GM23338 (cell line): ENCODE data around the gene GJA1. TPM values are rescaled to one million over a fixed set of nuclear protein-coding genes. Genes with fewer than 3 reads are reported as not detected.

Experiments used
- CREB1 ChIP-seq: fragments of 250-450 bp; sonication (Bioruptor Pico); IDR thresholded peaks from 2 replicates; pipeline ENCODE4 v1.5.0; 2020; ENCODE audit warnings: low read depth, mild to moderate bottlenecking, moderate library complexity
- EZH2phosphoT487 ChIP-seq: fragments of 200-600 bp; sonication (generic); IDR thresholded peaks from one replicate; pipeline ENCODE4 v1.8.1; 2018; ENCODE audit warnings: antibody characterized with exemption; ENCODE audit not compliant: unreplicated experiment
- JUNB ChIP-seq: IDR thresholded peaks from one replicate; pipeline ENCODE4 v1.6.1; 2016; ENCODE audit warnings: antibody characterized with exemption; ENCODE audit not compliant: unreplicated experiment
- POLR2AphosphoS5 ChIP-seq: IDR thresholded peaks from 2 replicates; pipeline ENCODE4 v1.6.1; 2016; ENCODE audit warnings: antibody characterized with exemption, low read depth
- ZNF331 ChIP-seq: fragments of 250-450 bp; sonication (Bioruptor Pico); IDR thresholded peaks from 2 replicates; pipeline ENCODE4 v1.5.0; 2020; ENCODE audit warnings: low read depth, mild to moderate bottlenecking, moderate library complexity
- polyA plus RNA-seq: library from polyadenylated mRNA; unstranded; fragments of >200 nt; fragmentation: Nextera tagmentation; extraction: Ambion mirVana; gene quantifications from 2 replicates; pipeline ENCODE4 v1.2.1, GENCODE V29; 2016
- total RNA-seq: library from RNA; depleted of rRNA; stranded (reverse); fragments of >200 nt; shearing (Covaris generic); gene quantifications from 2 replicates; pipeline ENCODE4 v1.2.3, GENCODE V29; 2014
- TF ChIP-seq, protein P1 (sequence below): fragments of 250-450 bp; sonication (Bioruptor Pico); IDR thresholded peaks from 2 replicates; pipeline ENCODE4 v1.5.0; 2020; ENCODE audit warnings: mild to moderate bottlenecking, moderate library complexity
- TF ChIP-seq, protein P2 (sequence below): IDR thresholded peaks from 2 replicates; pipeline ENCODE4 v1.6.1; 2016; ENCODE audit warnings: antibody characterized with exemption
- TF ChIP-seq, protein P3 (sequence below): IDR thresholded peaks from one replicate; pipeline ENCODE4 v1.6.1; 2018; ENCODE audit warnings: antibody characterized with exemption; ENCODE audit not compliant: unreplicated experiment

Gene GJA1
- total and polyA plus RNA-seq, 2 experiments from 2014 or later = 262 to 609 TPM

DNA sequence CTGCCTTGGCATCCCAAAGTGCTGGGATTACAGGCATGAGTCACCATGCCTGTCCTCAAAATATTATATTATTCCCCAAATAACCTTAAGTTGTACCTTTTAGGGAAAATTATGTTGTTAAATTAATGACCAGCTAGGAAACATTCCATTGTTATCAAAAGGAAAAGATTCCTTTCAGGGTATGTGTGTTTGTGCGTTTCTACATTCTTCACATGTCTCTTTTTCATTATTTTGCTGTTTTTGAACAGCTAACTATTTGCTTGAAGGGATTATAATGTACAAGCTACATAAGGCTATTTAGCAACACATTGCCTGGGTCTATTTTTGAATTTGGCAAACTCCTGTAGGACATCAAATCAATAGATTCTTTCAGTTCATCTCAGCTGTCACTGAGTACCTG, 57.1 kb downstream of the GJA1 start (continued):
- TF ChIP-seq, protein P1, sequence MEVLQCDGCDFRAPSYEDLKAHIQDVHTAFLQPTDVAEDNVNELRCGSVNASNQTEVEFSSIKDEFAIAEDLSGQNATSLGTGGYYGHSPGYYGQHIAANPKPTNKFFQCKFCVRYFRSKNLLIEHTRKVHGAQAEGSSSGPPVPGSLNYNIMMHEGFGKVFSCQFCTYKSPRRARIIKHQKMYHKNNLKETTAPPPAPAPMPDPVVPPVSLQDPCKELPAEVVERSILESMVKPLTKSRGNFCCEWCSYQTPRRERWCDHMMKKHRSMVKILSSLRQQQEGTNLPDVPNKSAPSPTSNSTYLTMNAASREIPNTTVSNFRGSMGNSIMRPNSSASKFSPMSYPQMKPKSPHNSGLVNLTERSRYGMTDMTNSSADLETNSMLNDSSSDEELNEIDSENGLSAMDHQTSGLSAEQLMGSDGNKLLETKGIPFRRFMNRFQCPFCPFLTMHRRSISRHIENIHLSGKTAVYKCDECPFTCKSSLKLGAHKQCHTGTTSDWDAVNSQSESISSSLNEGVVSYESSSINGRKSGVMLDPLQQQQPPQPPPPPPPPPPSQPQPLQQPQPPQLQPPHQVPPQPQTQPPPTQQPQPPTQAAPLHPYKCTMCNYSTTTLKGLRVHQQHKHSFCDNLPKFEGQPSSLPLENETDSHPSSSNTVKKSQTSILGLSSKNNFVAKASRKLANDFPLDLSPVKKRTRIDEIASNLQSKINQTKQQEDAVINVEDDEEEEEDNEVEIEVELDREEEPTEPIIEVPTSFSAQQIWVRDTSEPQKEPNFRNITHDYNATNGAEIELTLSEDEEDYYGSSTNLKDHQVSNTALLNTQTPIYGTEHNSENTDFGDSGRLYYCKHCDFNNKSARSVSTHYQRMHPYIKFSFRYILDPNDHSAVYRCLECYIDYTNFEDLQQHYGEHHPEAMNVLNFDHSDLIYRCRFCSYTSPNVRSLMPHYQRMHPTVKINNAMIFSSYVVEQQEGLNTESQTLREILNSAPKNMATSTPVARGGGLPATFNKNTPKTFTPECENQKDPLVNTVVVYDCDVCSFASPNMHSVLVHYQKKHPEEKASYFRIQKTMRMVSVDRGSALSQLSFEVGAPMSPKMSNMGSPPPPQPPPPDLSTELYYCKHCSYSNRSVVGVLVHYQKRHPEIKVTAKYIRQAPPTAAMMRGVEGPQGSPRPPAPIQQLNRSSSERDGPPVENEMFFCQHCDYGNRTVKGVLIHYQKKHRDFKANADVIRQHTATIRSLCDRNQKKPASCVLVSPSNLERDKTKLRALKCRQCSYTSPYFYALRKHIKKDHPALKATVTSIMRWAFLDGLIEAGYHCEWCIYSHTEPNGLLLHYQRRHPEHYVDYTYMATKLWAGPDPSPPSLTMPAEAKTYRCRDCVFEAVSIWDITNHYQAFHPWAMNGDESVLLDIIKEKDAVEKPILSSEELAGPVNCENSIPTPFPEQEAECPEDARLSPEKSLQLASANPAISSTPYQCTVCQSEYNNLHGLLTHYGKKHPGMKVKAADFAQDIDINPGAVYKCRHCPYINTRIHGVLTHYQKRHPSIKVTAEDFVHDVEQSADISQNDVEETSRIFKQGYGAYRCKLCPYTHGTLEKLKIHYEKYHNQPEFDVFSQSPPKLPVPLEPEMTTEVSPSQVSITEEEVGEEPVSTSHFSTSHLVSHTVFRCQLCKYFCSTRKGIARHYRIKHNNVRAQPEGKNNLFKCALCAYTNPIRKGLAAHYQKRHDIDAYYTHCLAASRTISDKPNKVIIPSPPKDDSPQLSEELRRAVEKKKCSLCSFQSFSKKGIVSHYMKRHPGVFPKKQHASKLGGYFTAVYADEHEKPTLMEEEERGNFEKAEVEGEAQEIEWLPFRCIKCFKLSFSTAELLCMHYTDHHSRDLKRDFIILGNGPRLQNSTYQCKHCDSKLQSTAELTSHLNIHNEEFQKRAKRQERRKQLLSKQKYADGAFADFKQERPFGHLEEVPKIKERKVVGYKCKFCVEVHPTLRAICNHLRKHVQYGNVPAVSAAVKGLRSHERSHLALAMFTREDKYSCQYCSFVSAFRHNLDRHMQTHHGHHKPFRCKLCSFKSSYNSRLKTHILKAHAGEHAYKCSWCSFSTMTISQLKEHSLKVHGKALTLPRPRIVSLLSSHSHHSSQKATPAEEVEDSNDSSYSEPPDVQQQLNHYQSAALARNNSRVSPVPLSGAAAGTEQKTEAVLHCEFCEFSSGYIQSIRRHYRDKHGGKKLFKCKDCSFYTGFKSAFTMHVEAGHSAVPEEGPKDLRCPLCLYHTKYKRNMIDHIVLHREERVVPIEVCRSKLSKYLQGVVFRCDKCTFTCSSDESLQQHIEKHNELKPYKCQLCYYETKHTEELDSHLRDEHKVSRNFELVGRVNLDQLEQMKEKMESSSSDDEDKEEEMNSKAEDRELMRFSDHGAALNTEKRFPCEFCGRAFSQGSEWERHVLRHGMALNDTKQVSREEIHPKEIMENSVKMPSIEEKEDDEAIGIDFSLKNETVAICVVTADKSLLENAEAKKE (CRISPR knock-in tag) = no peak
- TF ChIP-seq ZNF331 (CRISPR knock-in tag) (no peak), POLR2AphosphoS5 (no peak), CREB1 (no peak), JUNB (no peak), EZH2phosphoT487 (no peak)
- TF ChIP-seq, protein P2, sequence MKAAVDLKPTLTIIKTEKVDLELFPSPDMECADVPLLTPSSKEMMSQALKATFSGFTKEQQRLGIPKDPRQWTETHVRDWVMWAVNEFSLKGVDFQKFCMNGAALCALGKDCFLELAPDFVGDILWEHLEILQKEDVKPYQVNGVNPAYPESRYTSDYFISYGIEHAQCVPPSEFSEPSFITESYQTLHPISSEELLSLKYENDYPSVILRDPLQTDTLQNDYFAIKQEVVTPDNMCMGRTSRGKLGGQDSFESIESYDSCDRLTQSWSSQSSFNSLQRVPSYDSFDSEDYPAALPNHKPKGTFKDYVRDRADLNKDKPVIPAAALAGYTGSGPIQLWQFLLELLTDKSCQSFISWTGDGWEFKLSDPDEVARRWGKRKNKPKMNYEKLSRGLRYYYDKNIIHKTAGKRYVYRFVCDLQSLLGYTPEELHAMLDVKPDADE = no peak
- TF ChIP-seq, protein P3, sequence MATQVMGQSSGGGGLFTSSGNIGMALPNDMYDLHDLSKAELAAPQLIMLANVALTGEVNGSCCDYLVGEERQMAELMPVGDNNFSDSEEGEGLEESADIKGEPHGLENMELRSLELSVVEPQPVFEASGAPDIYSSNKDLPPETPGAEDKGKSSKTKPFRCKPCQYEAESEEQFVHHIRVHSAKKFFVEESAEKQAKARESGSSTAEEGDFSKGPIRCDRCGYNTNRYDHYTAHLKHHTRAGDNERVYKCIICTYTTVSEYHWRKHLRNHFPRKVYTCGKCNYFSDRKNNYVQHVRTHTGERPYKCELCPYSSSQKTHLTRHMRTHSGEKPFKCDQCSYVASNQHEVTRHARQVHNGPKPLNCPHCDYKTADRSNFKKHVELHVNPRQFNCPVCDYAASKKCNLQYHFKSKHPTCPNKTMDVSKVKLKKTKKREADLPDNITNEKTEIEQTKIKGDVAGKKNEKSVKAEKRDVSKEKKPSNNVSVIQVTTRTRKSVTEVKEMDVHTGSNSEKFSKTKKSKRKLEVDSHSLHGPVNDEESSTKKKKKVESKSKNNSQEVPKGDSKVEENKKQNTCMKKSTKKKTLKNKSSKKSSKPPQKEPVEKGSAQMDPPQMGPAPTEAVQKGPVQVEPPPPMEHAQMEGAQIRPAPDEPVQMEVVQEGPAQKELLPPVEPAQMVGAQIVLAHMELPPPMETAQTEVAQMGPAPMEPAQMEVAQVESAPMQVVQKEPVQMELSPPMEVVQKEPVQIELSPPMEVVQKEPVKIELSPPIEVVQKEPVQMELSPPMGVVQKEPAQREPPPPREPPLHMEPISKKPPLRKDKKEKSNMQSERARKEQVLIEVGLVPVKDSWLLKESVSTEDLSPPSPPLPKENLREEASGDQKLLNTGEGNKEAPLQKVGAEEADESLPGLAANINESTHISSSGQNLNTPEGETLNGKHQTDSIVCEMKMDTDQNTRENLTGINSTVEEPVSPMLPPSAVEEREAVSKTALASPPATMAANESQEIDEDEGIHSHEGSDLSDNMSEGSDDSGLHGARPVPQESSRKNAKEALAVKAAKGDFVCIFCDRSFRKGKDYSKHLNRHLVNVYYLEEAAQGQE = no peak
